H1 (cell line): ENCODE measurements around the gene EXOC6.

Source experiments
- CBX8 ChIP-seq: fragments of 300-800, 300-1000 bp; sonication (generic); IDR thresholded peaks from 2 replicates; pipeline ENCODE4 v1.7.1; 2016; ENCODE audit warnings: low read depth, low read length, borderline replicate concordance
- CEBPB ChIP-seq: IDR thresholded peaks from 2 replicates; pipeline ENCODE4 v1.6.1; 2012; ENCODE audit warnings: low read depth, low read length
- EGR1 ChIP-seq: IDR thresholded peaks from 2 replicates; pipeline ENCODE4 v1.6.1; 2011; ENCODE audit warnings: low read depth, low read length, borderline replicate concordance
- EZH2 ChIP-seq: fragments of 200-600 bp; sonication (generic); IDR thresholded peaks from 2 replicates; pipeline ENCODE4 v1.7.1; 2012; ENCODE audit warnings: low read depth, mild to moderate bottlenecking, moderate library complexity, low read length, inconsistent platforms; ENCODE audit not compliant: severe bottlenecking
- TCF12 ChIP-seq: IDR thresholded peaks from 2 replicates; pipeline ENCODE4 v1.6.1; 2011; ENCODE audit warnings: low read depth, mild to moderate bottlenecking, low read length
- TF ChIP-seq, protein P1 (sequence below), 3 experiments: IDR thresholded peaks; 1 replicate in 2 of 3; 2 replicates in 1 of 3; pipeline versions ENCODE4 v1.5.1 to v1.6.1; 2011; ENCODE audit warnings: low read length in 3 of 3, mild to moderate bottlenecking in 3 of 3, inconsistent platforms in 2 of 3, low read depth in 1 of 3, moderate library complexity in 1 of 3; ENCODE audit not compliant: insufficient read depth in 1 of 3; ENCODE audit errors: control extremely low read depth in 1 of 3

DNA sequence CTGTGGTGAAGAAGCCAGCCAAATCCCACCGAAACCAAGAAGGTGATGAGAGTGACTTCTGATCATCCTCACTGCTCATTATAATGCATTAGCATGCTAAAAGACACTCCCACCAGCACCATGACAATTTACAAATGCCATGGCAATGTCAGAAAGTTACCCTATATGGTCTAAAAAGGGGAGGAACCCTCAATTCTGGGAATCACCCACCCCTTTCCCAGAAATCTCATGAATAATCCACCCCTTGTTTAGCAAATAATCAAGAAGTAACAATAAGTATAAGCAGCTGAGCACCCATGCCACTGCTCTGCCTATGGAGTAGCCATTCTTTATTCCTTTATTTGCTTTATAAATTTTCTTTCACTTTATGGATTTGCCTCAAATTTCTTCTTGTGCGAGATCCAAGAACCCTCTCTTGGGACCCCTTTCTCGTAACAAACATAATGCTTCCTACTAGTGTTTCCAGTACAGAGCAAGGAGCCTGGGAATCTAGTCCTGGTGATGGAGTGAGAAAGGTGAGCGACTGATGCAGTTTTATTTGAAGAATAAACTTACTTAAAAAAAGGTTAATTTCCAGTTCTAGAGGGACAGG is 18.4 kb upstream of the EXOC6 start:
- TF ChIP-seq, protein P1, sequence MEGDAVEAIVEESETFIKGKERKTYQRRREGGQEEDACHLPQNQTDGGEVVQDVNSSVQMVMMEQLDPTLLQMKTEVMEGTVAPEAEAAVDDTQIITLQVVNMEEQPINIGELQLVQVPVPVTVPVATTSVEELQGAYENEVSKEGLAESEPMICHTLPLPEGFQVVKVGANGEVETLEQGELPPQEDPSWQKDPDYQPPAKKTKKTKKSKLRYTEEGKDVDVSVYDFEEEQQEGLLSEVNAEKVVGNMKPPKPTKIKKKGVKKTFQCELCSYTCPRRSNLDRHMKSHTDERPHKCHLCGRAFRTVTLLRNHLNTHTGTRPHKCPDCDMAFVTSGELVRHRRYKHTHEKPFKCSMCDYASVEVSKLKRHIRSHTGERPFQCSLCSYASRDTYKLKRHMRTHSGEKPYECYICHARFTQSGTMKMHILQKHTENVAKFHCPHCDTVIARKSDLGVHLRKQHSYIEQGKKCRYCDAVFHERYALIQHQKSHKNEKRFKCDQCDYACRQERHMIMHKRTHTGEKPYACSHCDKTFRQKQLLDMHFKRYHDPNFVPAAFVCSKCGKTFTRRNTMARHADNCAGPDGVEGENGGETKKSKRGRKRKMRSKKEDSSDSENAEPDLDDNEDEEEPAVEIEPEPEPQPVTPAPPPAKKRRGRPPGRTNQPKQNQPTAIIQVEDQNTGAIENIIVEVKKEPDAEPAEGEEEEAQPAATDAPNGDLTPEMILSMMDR (IDR thresholded peaks at IDR 0.05; ENCODE audit: control extremely low read depth in 1 of 3, insufficient read depth in 1 of 3, low read depth in 1 of 3, low read length in 3 of 3) = no peak
- TF ChIP-seq CEBPB (no peak), EZH2 (no peak), CBX8 (no peak), EGR1 (no peak), TCF12 (no peak)
